GM15510 (cell line): ENCODE data around the gene SCP2D1.

ENCODE experiments used
- POLR2A ChIP-seq: IDR thresholded peaks from 3 replicates; pipeline ENCODE4 v1.6.1; 2011; ENCODE audit warnings: borderline replicate concordance; ENCODE audit not compliant: insufficient read length; ENCODE audit errors: extremely low read depth

SCP2D1 gene

DNA sequence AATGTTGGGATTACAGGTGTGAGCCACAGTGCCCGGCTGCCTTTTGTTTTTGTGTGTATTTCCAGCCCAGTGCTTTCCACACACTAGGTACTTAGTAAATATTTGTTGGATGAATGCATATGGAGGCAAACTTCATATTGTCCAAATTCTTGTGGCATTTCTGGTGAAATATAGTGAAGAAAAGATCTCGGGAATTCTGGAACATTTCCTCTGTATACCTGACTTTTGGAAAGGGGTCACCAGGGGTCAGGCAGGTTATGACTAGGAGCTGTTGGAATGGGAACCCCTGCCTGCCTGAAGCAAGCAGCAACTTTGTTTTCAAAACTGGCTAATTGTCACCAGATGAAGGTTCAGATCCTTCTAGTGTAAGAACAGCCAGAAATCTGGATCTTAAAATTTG lies 12.1 kb upstream of the SCP2D1 start:
- no peak for TF ChIP-seq POLR2A

- no peak for TF ChIP-seq POLR2A
Measured at GRCh38 chr20:18802012-18802634, 11.5 kb upstream of the SCP2D1 start.

DNA sequence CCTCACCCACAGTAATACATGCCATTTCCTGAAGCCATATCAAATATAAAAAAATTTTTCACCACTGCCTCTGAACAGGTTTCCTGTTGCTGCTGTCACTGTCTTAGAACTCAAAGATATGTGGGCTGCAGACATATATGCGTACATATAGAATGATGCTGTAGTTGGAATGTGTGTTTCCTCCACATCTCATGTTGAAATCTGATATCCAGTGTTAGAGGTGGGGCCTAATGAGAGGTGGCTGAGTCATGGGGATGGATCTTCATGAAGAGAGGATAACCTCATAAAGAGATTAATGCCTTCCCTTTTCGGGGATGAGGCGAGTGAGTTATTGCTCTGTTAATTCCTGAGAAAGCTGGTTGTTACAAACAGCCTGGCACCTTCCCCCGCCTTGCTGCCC lies 7.7 kb upstream of the SCP2D1 start:
- TF ChIP-seq POLR2A, result no peak

DNA sequence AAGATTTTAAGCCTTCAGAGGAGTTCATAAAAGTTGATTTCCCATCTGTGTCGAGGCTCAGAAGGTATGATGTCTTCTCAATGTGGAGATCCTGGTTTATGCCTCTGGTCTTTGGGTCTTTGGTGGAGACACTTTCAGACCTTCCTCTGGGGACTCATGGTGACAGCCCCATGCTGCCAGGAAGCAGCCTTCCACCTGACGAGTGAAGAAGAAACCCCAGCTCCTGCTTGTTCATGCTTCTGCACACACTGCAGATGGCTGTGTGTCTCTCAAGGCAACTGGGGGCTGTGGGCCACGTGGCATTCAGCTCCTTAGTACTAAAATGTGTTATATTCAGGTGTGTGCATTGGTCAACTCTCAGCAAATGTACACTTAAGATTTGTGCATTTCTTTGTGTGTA lies 4.9 kb upstream of the SCP2D1 start:
- TF ChIP-seq POLR2A, result no peak

DNA sequence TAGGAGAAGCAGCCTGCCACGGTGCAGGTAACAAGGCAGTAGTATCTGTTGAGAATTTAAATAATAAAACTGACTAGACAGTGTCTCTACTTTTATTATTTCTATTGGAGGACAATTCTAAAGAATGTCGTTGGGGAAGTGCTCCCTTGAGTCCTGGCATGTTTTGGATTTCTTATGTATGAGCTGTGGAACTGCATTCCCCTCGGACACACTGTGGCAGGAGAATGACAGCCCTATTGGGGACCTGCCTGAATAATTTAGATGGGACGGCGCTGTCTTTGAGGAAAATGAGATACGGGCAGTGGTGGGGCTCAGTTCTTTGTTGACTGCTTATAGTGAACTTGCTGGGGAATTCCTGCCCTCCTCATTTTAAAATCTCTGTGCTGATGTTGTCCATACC lies 2.4 kb upstream of the SCP2D1 start:
- no peak for TF ChIP-seq POLR2A

DNA sequence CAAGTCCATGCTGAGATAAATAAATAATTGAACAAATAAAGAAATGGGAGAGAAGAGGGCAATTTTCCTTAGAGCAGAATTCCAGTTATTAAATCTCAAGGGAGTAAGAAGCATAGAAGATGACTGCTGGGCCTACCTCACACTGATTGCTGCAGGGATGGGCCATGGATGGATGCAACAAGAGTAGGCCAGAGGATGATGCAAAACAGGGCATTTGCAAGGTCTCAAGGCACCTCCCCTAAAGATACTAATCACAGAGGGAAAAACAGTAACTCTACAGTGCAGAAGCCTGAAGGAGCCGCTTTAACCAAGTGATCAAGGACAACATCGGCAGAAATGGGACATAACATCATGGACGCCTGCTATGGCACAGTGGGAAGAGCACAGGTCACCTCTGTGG lies 1.7 kb upstream of the SCP2D1 start:
- no peak for TF ChIP-seq POLR2A

DNA sequence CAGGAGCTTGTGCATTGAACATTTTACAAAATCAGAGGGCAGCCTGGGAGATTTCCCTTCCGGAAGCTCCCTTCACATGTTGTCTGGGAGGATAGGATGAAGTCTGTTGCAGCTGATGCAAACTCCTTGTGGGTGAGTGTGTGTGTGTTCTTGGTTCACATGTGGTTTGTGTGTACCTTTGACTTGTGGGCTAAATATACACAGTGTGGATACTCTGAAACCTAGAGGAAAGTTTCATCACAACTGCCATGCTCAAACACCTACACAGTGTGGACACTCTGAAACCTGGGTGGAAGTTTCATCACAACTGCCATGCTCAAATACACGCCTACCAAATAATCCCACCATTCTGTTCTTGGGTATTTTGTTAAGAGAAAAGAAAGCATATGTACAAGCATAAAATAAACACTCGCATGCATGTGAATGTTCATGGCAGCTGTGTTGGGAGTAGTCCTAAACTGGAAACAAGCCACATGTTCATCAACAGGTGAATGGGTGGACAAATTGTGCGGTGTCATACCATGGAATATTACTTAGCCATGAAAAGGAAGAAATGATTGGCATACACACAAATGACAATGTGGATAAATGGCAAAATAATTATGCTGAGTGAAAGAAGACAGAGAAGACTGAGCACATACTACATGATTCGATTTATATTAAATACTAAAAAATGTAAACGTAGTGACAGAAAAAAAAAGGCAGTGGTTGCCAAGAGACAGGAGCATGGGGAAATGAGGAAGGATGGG lies 1.8 kb downstream of the SCP2D1 start:
- no peak for TF ChIP-seq POLR2A

- TF ChIP-seq POLR2A, result no peak
Measured at GRCh38 chr20:18822832-18823231, 9.2 kb downstream of the SCP2D1 start.

- TF ChIP-seq POLR2A, result no peak
Measured at GRCh38 chr20:18831830-18832499, 18.4 kb downstream of the SCP2D1 start.

- TF ChIP-seq POLR2A, result no peak
Measured at GRCh38 chr20:18832546-18833200, 19.1 kb downstream of the SCP2D1 start.

GRCh38 chr20:18835466-18836256 lies 22.1 kb downstream of the SCP2D1 start:
- no peak for TF ChIP-seq POLR2A

GRCh38 chr20:18837718-18838117 lies 24.1 kb downstream of the SCP2D1 start:
- no peak for TF ChIP-seq POLR2A

DNA sequence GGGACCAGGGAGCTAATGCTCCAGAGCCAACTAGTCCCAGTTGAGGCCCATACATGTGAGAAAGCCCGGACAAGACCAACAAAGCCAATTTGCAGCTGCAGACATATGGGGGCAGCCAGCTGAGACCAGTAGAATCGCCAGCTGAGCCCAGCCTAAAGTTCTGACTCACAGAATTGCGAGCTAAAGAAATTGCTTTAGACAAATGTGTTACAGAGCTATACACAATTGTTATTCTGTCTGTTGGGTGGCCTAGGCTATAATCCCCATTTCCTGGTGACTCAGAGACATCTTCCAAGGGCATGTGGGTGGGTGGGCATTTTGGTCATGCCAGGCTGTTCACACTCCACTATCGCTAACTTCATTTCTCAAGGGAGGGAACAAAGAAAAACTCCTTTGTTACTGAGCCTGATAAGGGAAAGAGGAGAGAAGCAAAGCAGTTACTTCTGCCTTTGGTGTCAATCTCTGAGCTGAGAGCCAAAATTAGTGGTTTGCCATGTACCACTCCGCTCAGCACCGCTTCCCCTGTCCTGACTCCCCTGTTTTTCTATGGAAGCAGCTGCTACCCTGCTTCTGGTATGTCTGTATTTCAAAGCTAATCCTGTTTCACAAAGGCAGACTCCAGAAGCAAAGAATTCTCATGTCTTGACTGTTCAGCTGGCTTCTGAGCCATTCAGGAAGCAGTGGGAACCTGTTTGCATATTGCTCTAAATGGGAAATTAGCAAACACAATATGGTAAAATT lies 26.1 kb downstream of the SCP2D1 start:
- TF ChIP-seq POLR2A, result no peak

GRCh38 chr20:18840248-18840645 lies 26.7 kb downstream of the SCP2D1 start:
- no peak for TF ChIP-seq POLR2A
